Measurements from ENCODE around the gene KIF6.

KIF6 gene

GRCh38 chr6:39553860-39554802, 171.1 kb downstream of the KIF6 start:
- Histone ChIP-seq H3K4me3 (ENCODE audit: low read length) (no peak overlapping the region), H3K36me3 (ENCODE audit: control insufficient read depth, insufficient read depth, low read length) (no peaks in the 10 kb centered on the region), H3K27me3 (ENCODE audit: control insufficient read depth, insufficient read depth, low read length) (no peaks in the 10 kb centered on the region), H3K9ac (ENCODE audit: low read length) (no peak overlapping the region), H3K9me3 (ENCODE audit: control insufficient read depth, low read length) (no peaks in the 10 kb centered on the region), H3K4me1 (ENCODE audit: control insufficient read depth, insufficient read depth, low read length) (no peaks in the 10 kb centered on the region)

- Histone ChIP-seq H3K9ac (ENCODE audit: low read length) (no peak overlapping the region), H3K4me1 (ENCODE audit: control insufficient read depth, insufficient read depth, low read length) (no peaks in the 10 kb centered on the region), H3K9me3 (ENCODE audit: control insufficient read depth, low read length) (no peaks in the 10 kb centered on the region), H3K36me3 (ENCODE audit: control insufficient read depth, insufficient read depth, low read length) (no peaks in the 10 kb centered on the region), H3K27me3 (ENCODE audit: control insufficient read depth, insufficient read depth, low read length) (no peaks in the 10 kb centered on the region), H3K4me3 (ENCODE audit: low read length) (no peak overlapping the region)
These were observed 172.2 kb downstream of the KIF6 start for GRCh38 chr6:39553029-39553428.

- Histone ChIP-seq H3K4me3 (ENCODE audit: low read length) (no peak overlapping the region), H3K4me1 (ENCODE audit: control insufficient read depth, insufficient read depth, low read length) (no peaks in the 10 kb centered on the region), H3K27me3 (ENCODE audit: control insufficient read depth, insufficient read depth, low read length) (no peaks in the 10 kb centered on the region), H3K9ac (ENCODE audit: low read length) (no peak overlapping the region), H3K36me3 (ENCODE audit: control insufficient read depth, insufficient read depth, low read length) (no peaks in the 10 kb centered on the region), H3K9me3 (ENCODE audit: control insufficient read depth, low read length) (no peaks in the 10 kb centered on the region)
These were observed 175.0 kb downstream of the KIF6 start for GRCh38 chr6:39550191-39550590.

GRCh38 chr6:39546731-39547130, 178.5 kb downstream of the KIF6 start:
- Histone ChIP-seq H3K9me3 (ENCODE audit: control insufficient read depth, low read length) (no peaks in the 10 kb centered on the region), H3K27me3 (ENCODE audit: control insufficient read depth, insufficient read depth, low read length) (no peaks in the 10 kb centered on the region), H3K9ac (ENCODE audit: low read length) (no peak overlapping the region), H3K4me3 (ENCODE audit: low read length) (no peak overlapping the region), H3K4me1 (ENCODE audit: control insufficient read depth, insufficient read depth, low read length) (no peaks in the 10 kb centered on the region), H3K36me3 (ENCODE audit: control insufficient read depth, insufficient read depth, low read length) (no peaks in the 10 kb centered on the region)

- no peaks in the 10 kb centered on the region for H3K9me3 ChIP-seq (ENCODE audit: control insufficient read depth, low read length)
These were observed 181.3 kb downstream of the KIF6 start for GRCh38 chr6:39543950-39544349.

GRCh38 chr6:39543095-39543494, 182.1 kb downstream of the KIF6 start:
- Histone ChIP-seq H3K4me1 (ENCODE audit: control insufficient read depth, insufficient read depth, low read length) (no peaks in the 10 kb centered on the region), H3K4me3 (ENCODE audit: low read length) (no peak overlapping the region), H3K9ac (ENCODE audit: low read length) (no peak overlapping the region), H3K36me3 (ENCODE audit: control insufficient read depth, insufficient read depth, low read length) (no peaks in the 10 kb centered on the region), H3K27me3 (ENCODE audit: control insufficient read depth, insufficient read depth, low read length) (no peaks in the 10 kb centered on the region), H3K9me3 (ENCODE audit: control insufficient read depth, low read length) (no peaks in the 10 kb centered on the region)

More at GRCh38 chr6:39543950-39544349, 181.3 kb downstream of the KIF6 start:
- Histone ChIP-seq H3K27me3 (ENCODE audit: control insufficient read depth, insufficient read depth, low read length) (no peaks in the 10 kb centered on the region), H3K9ac (ENCODE audit: low read length) (no peak overlapping the region), H3K36me3 (ENCODE audit: control insufficient read depth, insufficient read depth, low read length) (no peaks in the 10 kb centered on the region), H3K4me3 (ENCODE audit: low read length) (no peak overlapping the region), H3K4me1 (ENCODE audit: control insufficient read depth, insufficient read depth, low read length) (no peaks in the 10 kb centered on the region)

GRCh38 chr6:39540454-39540853, 184.8 kb downstream of the KIF6 start:
- H3K9ac ChIP-seq (ENCODE audit: low read length), result no peak overlapping the region
- H3K27me3 ChIP-seq (ENCODE audit: control insufficient read depth, insufficient read depth, low read length), result no peaks in the 10 kb centered on the region
- no peaks in the 10 kb centered on the region for H3K9me3 ChIP-seq (ENCODE audit: control insufficient read depth, low read length)
- no peaks in the 10 kb centered on the region for H3K4me1 ChIP-seq (ENCODE audit: control insufficient read depth, insufficient read depth, low read length)
- H3K4me3 ChIP-seq (ENCODE audit: low read length), result no peak overlapping the region
- no peaks in the 10 kb centered on the region for H3K36me3 ChIP-seq (ENCODE audit: control insufficient read depth, insufficient read depth, low read length)

GRCh38 chr6:39530201-39530759, 194.9 kb downstream of the KIF6 start:
- Histone ChIP-seq H3K4me1 (ENCODE audit: control insufficient read depth, insufficient read depth, low read length) (no peaks in the 10 kb centered on the region), H3K36me3 (ENCODE audit: control insufficient read depth, insufficient read depth, low read length) (no peaks in the 10 kb centered on the region), H3K27me3 (ENCODE audit: control insufficient read depth, insufficient read depth, low read length) (no peaks in the 10 kb centered on the region), H3K9ac (ENCODE audit: low read length) (no peak overlapping the region), H3K4me3 (ENCODE audit: low read length) (no peak overlapping the region), H3K9me3 (ENCODE audit: control insufficient read depth, low read length) (no peaks in the 10 kb centered on the region)

GRCh38 chr6:39527792-39528564, 197.2 kb downstream of the KIF6 start:
- no peaks in the 10 kb centered on the region for H3K9me3 ChIP-seq (ENCODE audit: control insufficient read depth, low read length)
- H3K36me3 ChIP-seq (ENCODE audit: control insufficient read depth, insufficient read depth, low read length), result no peaks in the 10 kb centered on the region
- H3K4me3 ChIP-seq (ENCODE audit: low read length), result no peak overlapping the region
- H3K27me3 ChIP-seq (ENCODE audit: control insufficient read depth, insufficient read depth, low read length), result no peaks in the 10 kb centered on the region
- H3K9ac ChIP-seq (ENCODE audit: low read length), result no peak overlapping the region
- no peaks in the 10 kb centered on the region for H3K4me1 ChIP-seq (ENCODE audit: control insufficient read depth, insufficient read depth, low read length)

- no peaks in the 10 kb centered on the region for H3K27me3 ChIP-seq (ENCODE audit: control insufficient read depth, insufficient read depth, low read length)
- H3K9me3 ChIP-seq (ENCODE audit: control insufficient read depth, low read length), result no peaks in the 10 kb centered on the region
- no peak overlapping the region for H3K4me3 ChIP-seq (ENCODE audit: low read length)
- no peaks in the 10 kb centered on the region for H3K36me3 ChIP-seq (ENCODE audit: control insufficient read depth, insufficient read depth, low read length)
- no peak overlapping the region for H3K9ac ChIP-seq (ENCODE audit: low read length)
- H3K4me1 ChIP-seq (ENCODE audit: control insufficient read depth, insufficient read depth, low read length), result no peaks in the 10 kb centered on the region
These were observed 201.2 kb downstream of the KIF6 start for GRCh38 chr6:39524007-39524406.

- no peaks in the 10 kb centered on the region for H3K36me3 ChIP-seq (ENCODE audit: control insufficient read depth, insufficient read depth, low read length)
These were observed 203.2 kb downstream of the KIF6 start for GRCh38 chr6:39521958-39522357.

GRCh38 chr6:39520916-39521315, 204.3 kb downstream of the KIF6 start:
- Histone ChIP-seq H3K4me1 (ENCODE audit: control insufficient read depth, insufficient read depth, low read length) (no peaks in the 10 kb centered on the region), H3K9ac (ENCODE audit: low read length) (no peak overlapping the region), H3K27me3 (ENCODE audit: control insufficient read depth, insufficient read depth, low read length) (no peaks in the 10 kb centered on the region), H3K9me3 (ENCODE audit: control insufficient read depth, low read length) (no peaks in the 10 kb centered on the region), H3K36me3 (ENCODE audit: control insufficient read depth, insufficient read depth, low read length) (no peaks in the 10 kb centered on the region), H3K4me3 (ENCODE audit: low read length) (no peak overlapping the region)

More at GRCh38 chr6:39521958-39522357, 203.2 kb downstream of the KIF6 start:
- H3K9me3 ChIP-seq (ENCODE audit: control insufficient read depth, low read length), result no peaks in the 10 kb centered on the region
- H3K27me3 ChIP-seq (ENCODE audit: control insufficient read depth, insufficient read depth, low read length), result no peaks in the 10 kb centered on the region
- no peak overlapping the region for H3K9ac ChIP-seq (ENCODE audit: low read length)
- H3K4me1 ChIP-seq (ENCODE audit: control insufficient read depth, insufficient read depth, low read length), result no peaks in the 10 kb centered on the region
- H3K4me3 ChIP-seq (ENCODE audit: low read length), result no peak overlapping the region
